SK-N-SH treated with all-trans-retinoic acid at 6 μM for 48 hours (cell line): Measurements from ENCODE around the gene ARSB.

Experiments used
- ATAC-seq: fragments of 200-7000 bp; cut with Tn5 transposase; 3 replicates; pipeline ENCODE4 v1.9.1; 2020; ENCODE audit warnings: mild to moderate bottlenecking, moderate library complexity
- ARNTL ChIP-seq: fragments of 450-650 bp; formaldehyde crosslinking; IDR thresholded peaks from 2 replicates; pipeline ENCODE4 v1.5.0; 2020; ENCODE audit warnings: low read depth, mild to moderate bottlenecking, moderate library complexity, borderline replicate concordance
- BACH2 ChIP-seq: fragments of 250-450 bp; sonication (Bioruptor Pico); IDR thresholded peaks from 2 replicates; pipeline ENCODE4 v1.9.0; 2021; ENCODE audit warnings: mild to moderate bottlenecking, borderline replicate concordance
- CREB5 ChIP-seq: fragments of 250-450 bp; sonication (Bioruptor Pico); IDR thresholded peaks from 2 replicates; pipeline ENCODE4 v1.5.1; 2020; ENCODE audit warnings: low read depth, mild to moderate bottlenecking, moderate library complexity
- CSDC2 ChIP-seq: fragments of 250-450 bp; sonication (Bioruptor Pico); IDR thresholded peaks from 2 replicates; pipeline ENCODE4 v1.5.0; 2020; ENCODE audit warnings: mild to moderate bottlenecking, moderate library complexity
- CSRNP3 ChIP-seq: fragments of 250-450 bp; sonication (Bioruptor Pico); IDR thresholded peaks from 2 replicates; pipeline ENCODE4 v1.5.1; 2021; ENCODE audit warnings: mild to moderate bottlenecking, moderate library complexity
- ESRRG ChIP-seq: fragments of 250-450 bp; sonication (Bioruptor Pico); IDR thresholded peaks from 2 replicates; pipeline ENCODE4 v1.6.1; 2021; ENCODE audit warnings: mild to moderate bottlenecking
- GLIS3 ChIP-seq: fragments of 250-450 bp; sonication (Bioruptor Pico); IDR thresholded peaks from 2 replicates; pipeline ENCODE4 v1.5.0; 2020; ENCODE audit warnings: mild to moderate bottlenecking, moderate library complexity
- ISL1 ChIP-seq: fragments of 250-450 bp; sonication (Bioruptor Pico); IDR thresholded peaks from 2 replicates; pipeline ENCODE4 v2.1.2; 2022; ENCODE audit warnings: mild to moderate bottlenecking, moderate library complexity
- OSR1 ChIP-seq: fragments of 250-450 bp; sonication (Bioruptor Pico); IDR thresholded peaks from 2 replicates; pipeline ENCODE4 v1.8.0; 2022; ENCODE audit warnings: moderate library complexity, mild to moderate bottlenecking, inconsistent platforms
- PATZ1 ChIP-seq: fragments of 250-450 bp; sonication (Bioruptor Pico); IDR thresholded peaks from 2 replicates; pipeline ENCODE4 v1.8.0; 2020; ENCODE audit warnings: mild to moderate bottlenecking, moderate library complexity, borderline replicate concordance
- POU6F1 ChIP-seq: fragments of 250-450 bp; sonication (Bioruptor Pico); IDR thresholded peaks from 2 replicates; pipeline ENCODE4 v1.8.0; 2021; ENCODE audit warnings: low read depth, mild to moderate bottlenecking, moderate library complexity, borderline replicate concordance
- PPARA ChIP-seq: fragments of 250-450 bp; sonication (Bioruptor Pico); IDR thresholded peaks from 2 replicates; pipeline ENCODE4 v1.5.0; 2020; ENCODE audit warnings: mild to moderate bottlenecking, borderline replicate concordance
- RARB ChIP-seq: fragments of 250-450 bp; sonication (Bioruptor Pico); IDR thresholded peaks from 2 replicates; pipeline ENCODE4 v1.8.0; 2021; ENCODE audit warnings: mild to moderate bottlenecking, moderate library complexity
- SNAI2 ChIP-seq: fragments of 250-450 bp; sonication (Bioruptor Pico); IDR thresholded peaks from 2 replicates; pipeline ENCODE4 v1.5.0; 2020; ENCODE audit warnings: mild to moderate bottlenecking, moderate library complexity
- TCF4 ChIP-seq: fragments of 250-450 bp; sonication (Bioruptor Pico); IDR thresholded peaks from 2 replicates; pipeline ENCODE4 v1.8.0; 2021; ENCODE audit warnings: mild to moderate bottlenecking, moderate library complexity, borderline replicate concordance
- TOX ChIP-seq: fragments of 250-450 bp; sonication (Bioruptor Pico); IDR thresholded peaks from 2 replicates; pipeline ENCODE4 v1.8.0; 2021; ENCODE audit warnings: mild to moderate bottlenecking, moderate library complexity, borderline replicate concordance
- ZC3H10 ChIP-seq: fragments of 250-450 bp; sonication (Bioruptor Pico); IDR thresholded peaks from 2 replicates; pipeline ENCODE4 v1.5.1; 2021; ENCODE audit warnings: mild to moderate bottlenecking, moderate library complexity
- ZFP3 ChIP-seq: fragments of 250-450 bp; sonication (Bioruptor Pico); IDR thresholded peaks from 2 replicates; pipeline ENCODE4 v1.5.0; 2020; ENCODE audit warnings: mild to moderate bottlenecking, moderate library complexity
- ZFP30 ChIP-seq: fragments of 450-650 bp; formaldehyde crosslinking; IDR thresholded peaks from 2 replicates; pipeline ENCODE4 v1.5.0; 2022; ENCODE audit warnings: mild to moderate bottlenecking, moderate library complexity
- ZNF565 ChIP-seq: fragments of 450-650 bp; formaldehyde crosslinking; conservative IDR thresholded peaks from 2 replicates; pipeline ENCODE4 v1.5.0; 2020; ENCODE audit warnings: low read depth, mild to moderate bottlenecking, moderate library complexity
- ZNF8 ChIP-seq: fragments of 450-650 bp; formaldehyde crosslinking; IDR thresholded peaks from 2 replicates; pipeline ENCODE4 v1.5.0; 2020; ENCODE audit warnings: mild to moderate bottlenecking, moderate library complexity

Gene ARSB

GRCh38 chr5:79021753-79022152 is 36.6 kb upstream of the ARSB start:
- no peak for ATAC-seq

GRCh38 chr5:79020861-79021561 is 35.9 kb upstream of the ARSB start:
- TF ChIP-seq ISL1 (CRISPR knock-in tag) (peak; percentile 59), ZFP30 (no peak), POU6F1 (CRISPR knock-in tag) (0 out of 2 replicates have a peak, but pooled peaks have one; percentile 36)
- peak; percentile 91 for ATAC-seq

More at GRCh38 chr5:79021753-79022152, 36.6 kb upstream of the ARSB start:
- no peak for TF ChIP-seq ZFP30
- no peak for TF ChIP-seq ARNTL (CRISPR knock-in tag)
- TF ChIP-seq TOX (CRISPR knock-in tag), result no peak
- no peak for TF ChIP-seq GLIS3 (CRISPR knock-in tag)
- TF ChIP-seq CSDC2 (CRISPR knock-in tag), result no peak
- no peak for TF ChIP-seq PATZ1 (CRISPR knock-in tag)
- no peak for TF ChIP-seq SNAI2 (CRISPR knock-in tag)
- TF ChIP-seq ESRRG (CRISPR knock-in tag), result no peak
- TF ChIP-seq CREB5 (CRISPR knock-in tag), result no peak
- no peak for TF ChIP-seq RARB (CRISPR knock-in tag)
- TF ChIP-seq ZC3H10 (CRISPR knock-in tag), result no peak
- no peak for TF ChIP-seq OSR1 (CRISPR knock-in tag)
- TF ChIP-seq CSRNP3 (CRISPR knock-in tag), result no peak
- TF ChIP-seq ZFP3 (CRISPR knock-in tag), result no peak
- TF ChIP-seq BACH2 (CRISPR knock-in tag), result no peak
- no peak for TF ChIP-seq POU6F1 (CRISPR knock-in tag)
- TF ChIP-seq ZNF8 (CRISPR knock-in tag), result no peak
- no peak for TF ChIP-seq ZNF565

- ATAC-seq, result no peak
- TF ChIP-seq ZNF8 (CRISPR knock-in tag), result no peak
- TF ChIP-seq OSR1 (CRISPR knock-in tag), result no peak
- TF ChIP-seq ARNTL (CRISPR knock-in tag), result no peak
- no peak for TF ChIP-seq ESRRG (CRISPR knock-in tag)
- TF ChIP-seq CSRNP3 (CRISPR knock-in tag), result no peak
- TF ChIP-seq BACH2 (CRISPR knock-in tag), result no peak
- no peak for TF ChIP-seq CSDC2 (CRISPR knock-in tag)
- TF ChIP-seq TOX (CRISPR knock-in tag), result no peak
- TF ChIP-seq SNAI2 (CRISPR knock-in tag), result no peak
- no peak for TF ChIP-seq TCF4 (CRISPR knock-in tag)
- TF ChIP-seq ZFP3 (CRISPR knock-in tag), result no peak
- TF ChIP-seq PPARA (CRISPR knock-in tag), result no peak
- no peak for TF ChIP-seq POU6F1 (CRISPR knock-in tag)
- TF ChIP-seq GLIS3 (CRISPR knock-in tag), result no peak
- TF ChIP-seq ZNF565, result no peak
- TF ChIP-seq ZC3H10 (CRISPR knock-in tag), result no peak
- no peak for TF ChIP-seq ISL1 (CRISPR knock-in tag)
- no peak for TF ChIP-seq RARB (CRISPR knock-in tag)
- TF ChIP-seq PATZ1 (CRISPR knock-in tag), result no peak
Observed at GRCh38 chr5:79014631-79015030, 29.5 kb upstream of the ARSB start.
